Measurements from ENCODE around the gene MAN1C1. TPM values are rescaled to one million over a fixed set of nuclear protein-coding genes. Genes with fewer than 3 reads are reported as not detected.

The MAN1C1 gene
- total RNA-seq, 1 donor from 2014 or later, result 0.63 TPM

DNA sequence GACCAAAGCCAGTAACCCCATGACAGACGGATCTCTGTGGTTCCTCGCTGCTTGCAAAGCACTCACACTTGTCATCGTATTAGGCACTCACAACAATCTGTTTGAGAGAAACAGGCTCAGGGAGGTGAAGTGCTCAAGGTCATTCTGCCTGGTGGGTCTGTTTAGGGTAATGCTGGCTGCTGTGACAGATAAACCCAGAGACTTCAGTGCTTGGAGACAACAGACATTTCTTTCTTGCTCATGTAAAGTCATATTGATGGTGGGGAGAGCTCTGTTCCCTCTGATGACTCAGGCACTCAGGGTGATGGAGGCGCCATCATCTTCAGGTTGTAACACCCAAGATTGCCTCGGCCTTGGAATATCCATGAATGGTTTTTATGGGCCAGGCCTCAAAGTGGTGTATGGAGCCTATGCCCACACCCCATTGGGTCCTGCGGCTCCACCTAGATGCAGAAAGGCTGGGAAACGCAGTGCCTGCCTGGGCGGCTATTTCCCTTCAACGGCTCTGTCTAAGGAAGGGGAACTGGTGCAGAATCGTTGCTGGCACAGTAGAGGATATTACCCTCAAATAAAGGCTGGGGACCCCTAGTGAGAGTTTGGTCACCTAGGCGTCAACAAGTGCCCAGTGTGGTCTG, 111.8 kb downstream of the MAN1C1 start:
- TF ChIP-seq, protein P1, sequence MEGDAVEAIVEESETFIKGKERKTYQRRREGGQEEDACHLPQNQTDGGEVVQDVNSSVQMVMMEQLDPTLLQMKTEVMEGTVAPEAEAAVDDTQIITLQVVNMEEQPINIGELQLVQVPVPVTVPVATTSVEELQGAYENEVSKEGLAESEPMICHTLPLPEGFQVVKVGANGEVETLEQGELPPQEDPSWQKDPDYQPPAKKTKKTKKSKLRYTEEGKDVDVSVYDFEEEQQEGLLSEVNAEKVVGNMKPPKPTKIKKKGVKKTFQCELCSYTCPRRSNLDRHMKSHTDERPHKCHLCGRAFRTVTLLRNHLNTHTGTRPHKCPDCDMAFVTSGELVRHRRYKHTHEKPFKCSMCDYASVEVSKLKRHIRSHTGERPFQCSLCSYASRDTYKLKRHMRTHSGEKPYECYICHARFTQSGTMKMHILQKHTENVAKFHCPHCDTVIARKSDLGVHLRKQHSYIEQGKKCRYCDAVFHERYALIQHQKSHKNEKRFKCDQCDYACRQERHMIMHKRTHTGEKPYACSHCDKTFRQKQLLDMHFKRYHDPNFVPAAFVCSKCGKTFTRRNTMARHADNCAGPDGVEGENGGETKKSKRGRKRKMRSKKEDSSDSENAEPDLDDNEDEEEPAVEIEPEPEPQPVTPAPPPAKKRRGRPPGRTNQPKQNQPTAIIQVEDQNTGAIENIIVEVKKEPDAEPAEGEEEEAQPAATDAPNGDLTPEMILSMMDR (conservative IDR thresholded peaks at IDR 0.05; ENCODE audit: low read depth, low read length), result no peak
- no peak for DNase-seq (ENCODE audit: low read depth)
- no peak overlapping the region for H3K4me3 ChIP-seq (ENCODE audit: low read depth, low read length)

DNA sequence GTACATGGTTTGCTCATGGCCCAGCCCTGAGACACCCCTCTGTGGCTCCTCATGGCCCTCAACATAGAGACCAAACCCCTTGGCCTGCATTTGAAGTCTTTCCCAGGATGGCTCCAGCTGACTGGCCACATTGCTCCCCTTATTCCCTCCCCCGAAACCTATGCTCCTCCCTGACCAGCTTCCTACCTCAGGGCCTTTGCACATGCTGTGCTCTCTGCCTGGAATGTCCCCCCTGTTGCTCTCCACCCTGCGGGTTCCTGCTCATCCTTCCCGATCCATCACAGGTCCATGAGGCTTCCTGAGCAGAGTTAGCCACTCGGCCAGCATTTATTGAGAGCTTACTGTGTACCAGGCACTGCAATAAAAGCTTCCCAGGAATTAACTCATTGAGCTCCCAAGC, 112.5 kb downstream of the MAN1C1 start:
- TF ChIP-seq, protein P1 (conservative IDR thresholded peaks at IDR 0.05; ENCODE audit: low read depth, low read length), result no peak
- no peak overlapping the region for H3K4me3 ChIP-seq (ENCODE audit: low read depth, low read length)
- no peak for DNase-seq (ENCODE audit: low read depth)

DNA sequence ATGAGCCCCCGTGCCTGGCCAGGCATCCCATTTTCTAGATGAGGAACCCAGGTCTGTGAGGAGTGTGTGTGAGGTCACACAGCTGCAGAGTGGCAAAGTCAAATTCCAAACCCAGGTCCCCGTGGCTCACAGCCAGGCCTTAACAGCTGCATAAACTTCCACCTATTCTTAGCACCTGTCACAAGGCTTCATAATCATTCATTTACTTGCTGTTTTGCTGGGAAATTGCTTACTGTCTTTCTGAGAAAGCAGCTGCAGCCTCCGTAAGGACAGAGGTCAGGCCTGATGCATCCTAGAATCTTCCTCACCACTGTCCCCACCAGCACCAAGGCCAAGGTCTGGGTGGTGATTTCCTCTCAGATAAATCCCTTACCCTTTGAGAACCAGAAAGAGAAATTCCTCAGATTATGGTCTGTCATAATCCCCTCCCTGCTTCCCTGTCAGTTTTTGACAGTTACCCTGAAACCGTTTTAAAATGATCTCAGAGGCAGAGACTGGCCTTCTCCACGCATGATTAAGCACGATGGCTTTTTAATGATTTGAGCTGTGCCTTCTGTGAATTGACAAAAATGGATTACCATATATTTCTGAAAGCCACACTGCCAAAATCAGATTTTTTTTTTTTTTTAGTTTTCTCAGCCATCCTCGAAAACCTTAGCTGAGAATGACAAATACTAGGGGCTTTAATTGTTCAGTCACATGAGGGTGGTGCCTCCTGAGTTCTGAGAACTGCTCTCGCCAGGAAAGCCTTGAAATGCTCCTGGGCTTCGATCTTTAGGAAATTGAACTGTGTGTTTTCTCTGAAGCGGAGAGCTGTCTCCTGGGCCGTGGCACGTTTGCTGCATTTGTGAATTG, 113.4 kb downstream of the MAN1C1 start:
- TF ChIP-seq, protein P1 (conservative IDR thresholded peaks at IDR 0.05; ENCODE audit: low read depth, low read length), result no peak
- no peak overlapping the region for H3K4me3 ChIP-seq (ENCODE audit: low read depth, low read length)
- DNase-seq (ENCODE audit: low read depth), result no peak

DNA sequence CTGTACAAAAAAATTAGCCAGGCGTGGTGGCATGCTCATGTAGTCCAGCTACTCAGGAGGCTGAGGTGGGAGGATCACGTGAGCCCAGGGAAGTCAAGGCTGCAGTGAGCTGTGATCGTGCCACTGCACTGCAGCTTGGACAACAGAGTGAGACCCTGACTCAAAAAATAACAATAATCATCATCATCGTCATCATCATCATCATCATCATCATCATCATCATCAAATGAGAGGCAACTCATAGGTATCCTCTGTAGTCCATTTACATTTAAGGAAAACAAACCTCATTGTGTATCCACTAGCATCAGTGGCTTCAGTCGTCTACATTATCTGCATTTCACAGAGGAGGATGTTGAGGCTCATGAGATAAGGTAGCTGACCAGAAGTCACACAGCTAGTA, 114.6 kb downstream of the MAN1C1 start:
- no peak for DNase-seq (ENCODE audit: low read depth)
- H3K4me3 ChIP-seq (ENCODE audit: low read depth, low read length), result no peak overlapping the region
- TF ChIP-seq, protein P1 (conservative IDR thresholded peaks at IDR 0.05; ENCODE audit: low read depth, low read length), result no peak

DNA sequence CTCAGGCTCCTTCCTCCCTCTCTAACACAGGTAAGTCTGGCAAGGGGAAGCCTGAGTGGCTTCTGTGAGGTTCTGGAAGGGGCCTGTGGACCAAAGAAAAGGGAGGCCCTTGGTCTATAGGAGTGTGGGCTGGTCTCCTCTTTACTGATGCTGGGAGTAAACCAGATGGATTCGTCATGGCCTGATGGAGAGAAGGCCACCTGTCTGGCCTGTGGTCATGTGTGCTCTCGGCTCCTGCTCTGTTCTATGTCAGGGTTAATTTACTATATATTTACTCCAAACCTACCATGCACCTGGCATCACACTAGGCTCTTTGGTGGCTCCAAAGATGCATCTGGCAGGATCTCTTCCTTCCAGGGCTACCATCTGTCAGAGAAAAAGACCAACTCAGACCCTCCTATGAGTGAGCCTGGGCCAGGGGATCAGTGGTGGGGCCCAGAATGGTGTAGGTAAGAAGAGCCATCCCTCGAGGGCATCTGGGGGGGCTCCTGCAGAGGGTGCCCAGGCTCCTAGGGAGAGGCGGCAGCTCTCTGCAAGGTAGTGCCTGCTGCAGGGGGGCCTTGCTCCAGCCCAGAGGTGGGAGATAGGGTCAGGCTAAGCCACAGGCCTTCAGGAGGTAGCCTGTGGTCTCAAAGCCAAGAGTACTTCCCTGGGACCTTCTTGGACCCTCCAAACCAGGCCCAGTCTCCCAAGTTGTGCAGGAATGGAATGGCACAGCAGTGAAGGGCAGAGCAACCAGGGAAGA, 115.2 kb downstream of the MAN1C1 start:
- TF ChIP-seq, protein P1 (conservative IDR thresholded peaks at IDR 0.05; ENCODE audit: low read depth, low read length), result no peak
- DNase-seq (ENCODE audit: low read depth), result no peak
- H3K4me3 ChIP-seq (ENCODE audit: low read depth, low read length), result no peak overlapping the region

DNA sequence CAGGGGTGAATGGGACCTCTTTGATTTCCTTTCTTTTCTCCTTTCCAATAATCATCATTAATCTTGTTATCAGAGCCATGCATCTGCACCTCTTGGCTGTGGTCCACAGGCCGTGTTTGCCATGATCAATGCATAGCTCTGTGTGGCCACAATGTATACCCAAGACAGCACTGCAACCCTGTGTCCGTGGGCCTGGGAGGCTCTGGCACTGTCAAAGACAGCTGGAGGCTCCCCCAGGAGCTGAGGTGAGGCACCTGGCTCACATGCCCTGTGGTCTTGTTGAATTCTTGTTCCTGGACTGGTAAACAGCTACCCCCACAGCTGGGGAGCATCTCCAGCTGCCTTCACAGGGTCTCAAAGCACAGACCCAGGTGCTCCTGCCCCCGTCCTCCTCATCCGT, 116.2 kb downstream of the MAN1C1 start:
- DNase-seq (ENCODE audit: low read depth), result no peak
- H3K4me3 ChIP-seq (ENCODE audit: low read depth, low read length), result no peak overlapping the region
- TF ChIP-seq, protein P1 (conservative IDR thresholded peaks at IDR 0.05; ENCODE audit: low read depth, low read length), result no peak

All from epithelial cell of proximal tubule (primary cell).